ENCODE measurements around the gene SPIN1.

- TF ChIP-seq POLR2A (IDR thresholded peaks at IDR 0.05; ENCODE audit: low read depth, low read length) = peak; percentile 24
- no peak for TF ChIP-seq CTCF (IDR thresholded peaks at IDR 0.05; ENCODE audit: extremely low read depth in 1 of 2, insufficient read depth in 1 of 2, low read depth in 1 of 2, low read length in 2 of 2)
- no peak for TF ChIP-seq MYC (IDR thresholded peaks at IDR 0.05; ENCODE audit: low read depth, low read length)
- TF ChIP-seq GATA2 (IDR thresholded peaks at IDR 0.05; ENCODE audit: insufficient read depth, insufficient read length, low read depth, low read length) = no peak
- no peak for TF ChIP-seq POLR2AphosphoS5 (IDR thresholded peaks at IDR 0.05; ENCODE audit: insufficient read depth, low read depth, low read length)
- no peak for TF ChIP-seq EZH2 (IDR thresholded peaks at IDR 0.05; ENCODE audit: borderline replicate concordance, low read depth, low read length, severe bottlenecking)
- no peak for TF ChIP-seq JUN (IDR thresholded peaks at IDR 0.05; ENCODE audit: borderline replicate concordance, insufficient read depth, insufficient read length, low read depth)
- TF ChIP-seq FOS (IDR thresholded peaks at IDR 0.05; ENCODE audit: borderline replicate concordance, insufficient read depth, low read length) = no peak
These were observed 802 bp downstream of the SPIN1 start for GRCh38 chr9:88388886-88389605.
